Amniotic epithelial cell (primary cell): Measurements from ENCODE around the gene DVL3.
A peak's percentile ranks its signal among the peaks of the same experiment; 100 is the strongest.
"Not testable (repeated sequence)": the region's sequence is repeated elsewhere in the genome, so short reads cannot be mapped to it uniquely, and the experiment has no call there.

Experiments used
- DNase-seq: peaks from one replicate; pipeline ENCODE4 v3.0.0-alpha.2; 2010; ENCODE audit warnings: low read depth

DVL3 gene

DNA sequence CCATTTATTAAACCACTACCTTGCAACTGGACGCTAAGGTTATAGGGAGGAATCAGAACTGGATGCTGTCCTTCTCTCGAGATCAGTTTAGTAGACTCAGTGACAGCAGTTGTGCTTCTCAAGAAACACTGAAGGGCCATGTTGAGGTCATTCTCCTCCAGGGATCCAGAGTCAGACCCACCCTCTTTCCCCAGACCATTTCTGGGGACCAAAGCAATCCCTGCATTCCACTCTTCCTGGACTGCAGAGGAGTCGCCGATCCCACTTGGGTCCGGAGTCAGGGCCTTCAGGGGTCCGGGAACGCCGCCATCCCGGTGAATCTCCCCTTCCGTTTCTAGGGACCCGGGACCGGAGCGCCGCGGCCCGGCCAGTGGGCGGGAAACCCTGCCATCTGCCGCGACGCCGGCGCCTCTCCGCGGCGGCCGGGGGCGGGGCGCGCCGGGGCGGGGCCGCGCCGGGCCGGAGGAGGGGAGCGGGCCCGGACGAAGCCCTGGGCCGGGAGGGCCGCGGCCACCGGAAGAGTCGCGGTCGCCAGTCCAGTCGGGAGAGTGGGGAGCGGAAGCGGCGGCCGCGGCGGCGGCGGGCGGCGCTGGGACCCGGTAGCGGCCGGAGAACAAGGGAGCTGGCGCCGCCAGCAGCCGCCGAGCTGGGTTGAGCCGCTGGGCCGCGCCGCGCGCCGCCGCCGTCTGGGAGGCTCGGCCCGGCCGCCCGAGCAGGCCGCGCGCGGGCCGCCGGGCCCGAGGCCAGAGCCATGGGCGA is at the start of gene DVL3:
Gene DVL3, plus strand, starts transcription at position 493 of the 759 bp plus-strand sequence. Its CDS starts 259 bp downstream, at position 752.
- DNase-seq = peak; percentile 52

GRCh38 chr3:184110316-184110725 is 44.9 kb upstream of the DVL3 start:
- DNase-seq = peak; percentile 15

DNA sequence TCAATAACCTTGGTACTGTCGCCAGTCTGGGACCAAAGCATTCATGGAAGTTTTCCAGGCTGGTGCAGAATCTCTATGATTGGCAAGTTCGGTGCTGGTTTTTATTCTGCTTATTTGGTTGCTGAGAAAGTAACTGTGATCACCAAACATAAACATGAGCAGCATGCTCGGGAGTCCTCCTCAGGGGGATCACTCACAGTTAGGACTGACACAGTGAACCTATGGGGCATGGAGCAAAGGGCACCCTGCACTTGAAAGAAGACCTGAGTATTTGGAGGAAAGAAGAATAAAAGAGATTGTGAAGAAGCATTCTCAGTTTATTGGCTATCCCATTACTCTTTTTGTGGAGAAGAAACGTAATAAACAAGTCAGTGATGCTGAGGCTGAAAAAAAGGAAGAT is 39.2 kb upstream of the DVL3 start:
- DNase-seq = no peak

GRCh38 chr3:184117636-184118035 is 37.5 kb upstream of the DVL3 start:
- DNase-seq = no peak

DNA sequence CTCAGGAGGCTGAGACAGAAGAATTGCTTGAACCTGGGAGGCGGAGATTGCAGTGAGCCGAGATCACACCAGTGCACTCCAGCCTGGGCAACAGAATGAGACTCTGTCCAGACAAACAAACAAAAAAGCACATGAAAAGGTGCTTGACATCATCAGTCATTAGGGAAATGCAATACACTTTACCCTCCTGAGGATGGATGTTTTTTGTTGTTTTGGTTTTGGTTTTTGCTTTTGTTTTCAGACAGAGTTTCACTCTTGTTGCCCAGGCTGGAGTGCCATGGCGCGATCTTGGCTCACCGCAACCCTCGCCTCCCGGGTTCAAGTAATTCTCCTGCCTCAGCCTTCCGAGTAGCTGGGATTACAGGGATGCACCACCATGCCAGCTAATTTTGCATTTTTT is 34.1 kb upstream of the DVL3 start:
- DNase-seq = not testable (repeated sequence)

DNA sequence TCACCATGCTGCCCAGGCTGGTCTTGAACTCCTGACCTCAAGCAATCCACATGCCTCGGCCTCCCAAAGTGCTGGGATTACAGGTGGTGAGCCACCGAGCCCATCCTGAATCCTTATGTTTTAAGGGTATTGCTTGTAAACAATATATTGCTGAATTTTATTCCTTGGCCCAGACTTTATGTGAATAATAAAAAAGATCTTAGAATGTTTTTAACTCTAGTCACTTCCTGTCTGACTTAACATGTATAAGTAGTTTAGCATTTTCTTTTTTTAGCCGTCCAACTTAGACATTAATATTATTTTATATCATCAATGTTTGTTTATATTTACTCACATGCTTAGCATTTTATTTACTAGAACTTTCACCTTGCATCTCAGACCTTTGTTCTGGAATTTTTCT is 29.2 kb upstream of the DVL3 start:
- DNase-seq = no peak

GRCh38 chr3:184129012-184129411 is 26.2 kb upstream of the DVL3 start:
- peak; percentile 46 for DNase-seq

- DNase-seq = no peak
Measured at GRCh38 chr3:184132945-184133344, 22.2 kb upstream of the DVL3 start.

GRCh38 chr3:184133840-184134745 is 21.1 kb upstream of the DVL3 start:
- peak; percentile 81 for DNase-seq

DNA sequence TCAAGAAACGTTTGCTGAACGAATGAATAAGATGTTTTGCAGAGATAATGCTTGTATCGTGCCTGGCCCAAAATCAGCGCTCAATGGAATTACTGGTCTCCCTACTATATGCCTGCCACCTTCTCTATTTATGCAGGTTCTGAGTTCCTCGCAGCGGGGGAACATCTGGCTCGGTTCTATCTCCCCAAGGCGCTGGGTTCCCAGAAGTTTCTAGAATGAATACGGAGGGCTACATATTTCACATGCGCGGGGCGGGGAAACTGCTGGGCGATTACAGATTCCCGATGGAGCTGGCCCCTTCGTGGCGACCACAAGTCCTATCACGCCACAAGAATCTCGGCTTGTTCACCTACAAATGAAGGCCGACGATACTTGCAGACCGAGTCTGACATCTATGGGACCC is 20.4 kb upstream of the DVL3 start:
- no peak for DNase-seq

DNA sequence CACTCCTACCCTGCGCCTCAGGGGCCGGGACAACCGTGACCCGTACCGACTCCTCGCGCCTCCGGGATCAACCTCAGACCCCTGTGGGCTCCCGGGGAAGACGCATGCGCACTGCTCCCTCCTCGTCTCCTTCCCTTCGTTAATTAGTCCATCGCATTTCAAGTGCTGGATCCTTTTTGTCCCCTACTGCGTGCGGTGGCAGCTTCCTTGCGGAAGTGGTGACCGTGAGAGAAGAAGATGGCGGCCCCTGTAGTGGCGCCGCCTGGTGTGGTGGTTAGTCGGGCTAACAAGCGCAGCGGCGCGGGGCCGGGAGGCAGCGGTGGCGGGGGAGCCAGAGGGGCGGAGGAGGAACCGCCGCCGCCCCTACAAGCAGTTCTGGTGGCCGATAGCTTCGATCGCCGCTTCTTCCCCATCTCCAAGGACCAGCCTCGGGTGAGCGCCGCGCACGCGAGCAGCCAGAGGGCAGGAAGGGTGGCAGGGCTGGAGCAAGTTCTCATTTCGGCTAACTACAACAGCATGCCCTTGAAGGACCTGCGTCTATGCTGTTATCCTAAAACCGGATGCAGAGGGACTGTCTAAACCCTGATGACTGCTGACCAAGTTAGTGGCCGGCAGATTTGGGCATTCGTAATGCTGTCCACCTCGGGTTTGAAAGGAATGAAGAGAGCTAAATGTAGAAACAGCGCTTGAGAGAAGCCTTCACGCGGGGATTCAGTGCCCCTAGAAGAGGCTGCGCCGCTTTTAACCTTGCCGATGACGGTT is 19.8 kb upstream of the DVL3 start, which contains the start of gene EIF2B5:
Gene EIF2B5, plus strand, starts transcription at position 210 of the 762 bp plus-strand sequence. Its CDS starts 28 bp downstream, at position 238.
- peak; percentile 85 for DNase-seq

- DNase-seq = no peak
Measured at GRCh38 chr3:184135911-184136260, 19.3 kb upstream of the DVL3 start.

GRCh38 chr3:184140436-184140835 is 14.7 kb upstream of the DVL3 start:
- no peak for DNase-seq

GRCh38 chr3:184142199-184142598 is 13.0 kb upstream of the DVL3 start:
- no peak for DNase-seq

GRCh38 chr3:184143327-184143726 is 11.8 kb upstream of the DVL3 start:
- DNase-seq = no peak

- no peak for DNase-seq
Measured at GRCh38 chr3:184144505-184144904, 10.7 kb upstream of the DVL3 start.

DNA sequence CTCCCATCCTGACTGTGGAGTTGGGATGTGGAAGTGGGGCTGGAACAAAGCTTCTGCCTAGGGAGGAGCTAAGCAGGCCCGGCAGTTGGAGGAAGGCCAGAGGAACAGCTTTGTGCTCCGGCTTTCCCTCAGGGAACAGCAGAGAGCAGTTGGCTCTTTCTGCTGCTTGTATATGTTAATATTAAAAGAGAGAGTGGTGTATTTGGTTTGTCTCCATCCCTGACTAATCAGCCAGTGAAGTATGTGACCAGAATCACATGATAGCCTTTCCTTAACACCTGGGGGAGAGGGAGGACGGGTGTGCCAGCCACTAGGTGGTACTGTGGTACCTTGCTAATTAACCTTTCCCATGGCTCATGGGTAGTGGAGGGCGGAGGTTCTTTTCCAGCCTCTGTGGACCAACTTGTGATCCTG is 10.1 kb upstream of the DVL3 start:
- DNase-seq = peak; percentile 74

DNA sequence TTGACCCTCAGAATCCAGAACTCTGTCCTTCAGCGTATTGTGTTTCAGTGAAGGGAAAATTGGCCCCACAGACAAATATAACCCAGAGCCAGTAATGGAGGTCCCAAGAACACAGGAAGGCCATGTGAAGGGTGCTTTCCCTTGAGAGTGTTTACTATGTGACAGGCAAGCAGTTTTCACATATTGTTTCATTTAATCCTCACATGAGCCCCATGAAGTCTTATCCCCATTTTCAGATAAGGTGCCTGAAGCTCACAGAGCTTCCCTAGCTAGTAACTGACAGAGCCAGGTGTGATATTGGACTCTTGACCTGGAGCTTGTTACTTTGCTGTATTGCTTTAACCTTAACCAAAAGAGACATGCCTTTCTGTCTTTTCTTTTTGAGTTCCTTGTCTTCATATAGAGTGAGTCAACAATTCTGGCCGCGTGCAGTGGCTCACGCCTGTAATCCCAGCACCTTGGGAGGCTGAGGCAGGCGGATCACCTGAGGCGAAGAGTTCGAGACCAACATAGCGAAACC is 9.4 kb upstream of the DVL3 start:
- no peak for DNase-seq

DNA sequence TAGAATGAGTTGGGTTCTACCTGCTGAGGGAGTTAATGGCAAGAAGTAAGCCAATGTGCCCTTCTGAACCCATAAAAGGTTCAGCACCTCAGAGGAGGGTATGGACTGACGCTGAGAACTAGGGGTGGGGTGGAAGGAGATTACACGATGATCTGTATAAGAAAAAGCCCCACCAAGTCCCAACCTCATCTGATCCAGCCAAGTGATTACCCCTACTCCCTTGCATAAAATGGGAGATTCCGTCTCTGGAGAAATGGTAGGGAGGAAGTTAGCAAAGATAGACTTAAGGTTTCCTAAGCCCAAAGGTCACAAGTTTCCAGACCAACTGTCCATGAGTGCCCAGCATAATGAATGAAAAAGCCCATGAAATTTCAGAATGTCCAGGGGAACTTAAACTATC is 7.1 kb upstream of the DVL3 start:
- DNase-seq = no peak

DNA sequence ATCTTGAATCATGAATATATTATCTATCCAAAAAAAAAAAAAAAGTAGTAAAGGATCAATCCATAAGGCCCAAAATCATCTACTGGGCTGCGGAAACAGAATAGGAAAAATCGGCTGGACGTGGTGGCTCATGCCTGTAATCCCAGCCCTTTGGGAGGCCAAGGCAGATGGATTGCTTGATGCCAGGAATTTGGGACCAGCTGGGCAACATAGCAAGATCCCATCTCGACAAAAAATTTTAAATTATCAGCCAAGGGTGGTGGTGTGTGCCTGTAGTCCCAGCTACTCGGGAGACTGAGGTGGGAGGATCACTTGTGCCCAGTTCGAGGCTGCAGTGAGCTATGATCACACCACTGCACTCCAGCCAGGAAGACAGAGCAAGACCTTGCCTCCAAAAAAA is 6.1 kb upstream of the DVL3 start:
- no peak for DNase-seq

DNA sequence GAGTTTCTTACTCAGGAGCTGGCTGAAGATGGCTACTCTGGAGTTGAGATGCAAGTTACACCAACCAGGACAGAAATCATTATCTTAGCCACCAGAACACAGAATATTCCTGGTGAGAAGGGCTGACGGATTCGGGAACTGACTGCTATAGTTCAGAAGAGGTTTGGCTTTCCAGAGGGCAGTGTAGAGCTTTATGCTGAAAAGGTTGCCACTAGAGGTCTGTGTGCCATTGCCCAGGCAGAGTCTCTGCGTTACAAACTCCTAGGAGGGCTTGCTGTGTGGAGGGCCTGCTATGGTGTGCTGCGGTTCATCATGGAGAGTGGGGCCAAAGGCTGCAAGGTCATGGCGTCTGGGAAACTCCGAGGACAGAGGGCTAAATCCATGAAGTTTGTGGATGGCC is 5.4 kb upstream of the DVL3 start:
- DNase-seq = peak; percentile 55
